Immature natural killer cell (primary cell): ENCODE results near the gene CLDND2. TPM values are rescaled to one million over a fixed set of nuclear protein-coding genes. Genes with fewer than 3 reads are reported as not detected.

ENCODE experiments used
- DNase-seq, 3 donors: peaks; one replicate each; pipeline ENCODE4 v3.0.0; 2022; ENCODE audit warnings: mixed read lengths in 1 of 3
- H3K27ac Mint-ChIP-seq, 6 donors: one replicate each; pipeline ENCODE4 v1.8.0; 2020; ENCODE audit warnings: mixed read lengths in 6 of 6, mild to moderate bottlenecking in 5 of 6, inconsistent platforms in 4 of 6, moderate library complexity in 3 of 6
- H3K27me3 Mint-ChIP-seq, 3 donors: one replicate each; pipeline ENCODE4 v1.8.0; 2020 to 2021; ENCODE audit warnings: low read depth in 3 of 3, mild to moderate bottlenecking in 3 of 3, mixed read lengths in 3 of 3, moderate library complexity in 3 of 3, inconsistent platforms in 1 of 3
- H3K36me3 Mint-ChIP-seq, 3 donors: one replicate each; pipeline ENCODE4 v1.8.0; 2020; ENCODE audit warnings: mixed read lengths in 3 of 3, inconsistent platforms in 2 of 3, mild to moderate bottlenecking in 2 of 3
- H3K4me1 Mint-ChIP-seq, 2 donors: one replicate each; pipeline ENCODE4 v1.8.0; 2020; ENCODE audit warnings: inconsistent platforms in 2 of 2, mild to moderate bottlenecking in 2 of 2, mixed read lengths in 2 of 2, moderate library complexity in 1 of 2
- H3K4me3 Mint-ChIP-seq, 5 donors: one replicate each; pipeline ENCODE4 v1.8.0; 2020; ENCODE audit warnings: mild to moderate bottlenecking in 5 of 5, mixed read lengths in 5 of 5, inconsistent platforms in 3 of 5, moderate library complexity in 3 of 5
- H3K9me3 Mint-ChIP-seq, 6 donors: one replicate each; pipeline ENCODE4 v1.8.0; 2020; ENCODE audit warnings: mild to moderate bottlenecking in 6 of 6, mixed read lengths in 6 of 6, inconsistent platforms in 4 of 6, moderate library complexity in 3 of 6
- polyA plus RNA-seq, 3 donors: library from polyadenylated mRNA; unstranded; fragments of 300-500 nt; fragmentation: Illumina TruSeq; gene quantifications; one replicate each; pipeline ENCODE4 v1.2.3, GENCODE V29; 2021

The CLDND2 gene
- polyA plus RNA-seq, 3 donors from 2014 or later: 0.83 TPM; not detected in 2

DNA sequence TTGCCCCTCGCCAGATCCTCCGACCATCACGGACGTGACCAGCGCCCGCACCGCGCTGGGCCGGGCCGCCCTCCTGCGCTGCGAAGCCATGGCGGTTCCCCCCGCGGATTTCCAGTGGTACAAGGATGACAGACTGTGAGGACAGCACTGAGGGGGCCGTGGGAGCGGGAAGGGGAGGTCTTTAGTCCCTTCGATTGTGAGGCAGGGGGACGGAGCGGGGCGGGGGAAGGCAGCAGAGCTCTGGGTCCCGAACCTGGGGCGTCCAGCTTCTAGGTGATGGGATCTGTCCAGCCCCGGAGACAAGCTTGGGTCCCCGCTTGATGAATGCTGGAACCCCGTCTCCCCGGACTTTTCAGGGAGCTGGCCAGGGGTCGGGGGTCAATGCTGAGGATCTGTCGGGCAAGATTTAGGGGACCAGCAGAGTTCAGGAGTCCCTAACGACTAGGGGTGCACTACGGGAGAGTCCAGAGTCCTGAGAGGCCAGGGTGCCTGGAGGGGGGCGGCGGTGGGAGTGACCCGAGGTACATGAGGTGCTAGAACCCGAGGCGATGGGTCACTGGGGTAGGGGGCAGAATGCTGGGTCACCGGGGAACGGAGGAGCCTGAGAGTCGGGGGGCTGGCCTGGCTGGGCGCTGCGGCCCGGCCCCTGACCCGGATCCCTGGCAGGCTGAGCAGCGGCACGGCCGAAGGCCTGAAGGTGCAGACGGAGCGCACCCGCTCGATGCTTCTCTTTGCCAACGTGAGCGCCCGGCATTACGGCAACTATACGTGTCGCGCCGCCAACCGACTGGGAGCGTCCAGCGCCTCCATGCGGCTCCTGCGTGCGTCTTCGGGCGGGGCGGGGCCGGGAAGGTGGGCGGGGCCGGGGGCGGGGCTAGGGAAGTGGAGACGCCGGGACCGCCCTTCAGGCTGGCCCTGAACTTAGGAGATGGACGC is 41.5 kb downstream of the CLDND2 start:
- Mint-ChIP-seq H3K27me3 (peaks cover 13 to 26% (median 14%) of the 10 kb centered on the region in 3 donors), H3K27ac (peak overlapping the region in 3 of 6 donors; percentile 26 to 77 (median 35)), H3K9me3 (peaks cover 0 to 1% (median 0%) of the 10 kb centered on the region in 6 donors), H3K4me1 (peaks cover 7 to 11% of the 10 kb centered on the region in 2 donors), H3K36me3 (no peaks in the 10 kb centered on the region), H3K4me3 (peak overlapping the region; percentile 66 to 89 (median 83))
- DNase-seq: peak; percentile 55 to 72 (median 69)

DNA sequence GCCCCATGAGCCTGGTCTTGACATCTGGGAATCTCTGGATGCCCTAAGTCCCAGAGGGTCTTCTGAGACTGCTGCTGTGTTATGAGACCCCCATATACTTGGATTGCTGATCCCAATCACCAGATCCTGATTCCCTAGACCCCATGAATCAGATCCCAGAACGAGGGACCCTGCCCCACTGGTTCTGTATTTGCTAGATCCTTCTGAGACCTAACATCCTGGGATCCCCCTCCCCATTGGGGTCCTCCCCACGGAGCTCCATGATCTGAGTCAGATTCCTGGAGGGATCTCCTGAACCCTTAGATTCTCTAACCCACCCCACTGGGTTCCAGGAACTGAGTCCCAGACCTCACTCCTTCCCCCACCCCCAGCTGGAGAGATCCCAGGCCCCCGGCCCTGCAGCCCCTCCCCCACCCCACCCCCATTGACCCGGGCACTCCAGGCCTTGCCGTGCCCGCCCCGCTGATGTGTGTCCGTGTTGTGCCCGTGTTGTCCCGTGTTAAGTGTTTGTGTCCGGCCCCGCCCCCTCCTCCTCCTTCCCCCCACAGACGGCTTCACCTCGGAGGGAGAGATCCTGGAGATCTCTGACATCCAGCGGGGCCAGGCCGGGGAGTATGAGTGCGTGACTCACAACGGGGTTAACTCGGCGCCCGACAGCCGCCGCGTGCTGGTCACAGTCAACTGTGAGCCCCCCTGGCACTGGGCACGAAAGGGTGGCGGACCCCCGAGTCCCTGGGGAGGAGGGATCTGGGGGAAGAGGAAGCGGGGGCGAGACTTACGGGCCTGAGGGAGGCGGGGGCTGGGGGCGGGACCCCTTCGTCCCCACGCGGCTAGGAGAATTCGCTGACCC is 42.4 kb downstream of the CLDND2 start:
- Mint-ChIP-seq H3K4me3 (no peak overlapping the region), H3K4me1 (peaks cover 7 to 11% of the 10 kb centered on the region in 2 donors), H3K27me3 (peaks cover 13 to 25% (median 14%) of the 10 kb centered on the region in 3 donors), H3K36me3 (no peaks in the 10 kb centered on the region), H3K27ac (peak overlapping the region in 1 of 6 donors; percentile 45), H3K9me3 (peaks cover 0 to 1% (median 0%) of the 10 kb centered on the region in 6 donors)
- DNase-seq: no peak

DNA sequence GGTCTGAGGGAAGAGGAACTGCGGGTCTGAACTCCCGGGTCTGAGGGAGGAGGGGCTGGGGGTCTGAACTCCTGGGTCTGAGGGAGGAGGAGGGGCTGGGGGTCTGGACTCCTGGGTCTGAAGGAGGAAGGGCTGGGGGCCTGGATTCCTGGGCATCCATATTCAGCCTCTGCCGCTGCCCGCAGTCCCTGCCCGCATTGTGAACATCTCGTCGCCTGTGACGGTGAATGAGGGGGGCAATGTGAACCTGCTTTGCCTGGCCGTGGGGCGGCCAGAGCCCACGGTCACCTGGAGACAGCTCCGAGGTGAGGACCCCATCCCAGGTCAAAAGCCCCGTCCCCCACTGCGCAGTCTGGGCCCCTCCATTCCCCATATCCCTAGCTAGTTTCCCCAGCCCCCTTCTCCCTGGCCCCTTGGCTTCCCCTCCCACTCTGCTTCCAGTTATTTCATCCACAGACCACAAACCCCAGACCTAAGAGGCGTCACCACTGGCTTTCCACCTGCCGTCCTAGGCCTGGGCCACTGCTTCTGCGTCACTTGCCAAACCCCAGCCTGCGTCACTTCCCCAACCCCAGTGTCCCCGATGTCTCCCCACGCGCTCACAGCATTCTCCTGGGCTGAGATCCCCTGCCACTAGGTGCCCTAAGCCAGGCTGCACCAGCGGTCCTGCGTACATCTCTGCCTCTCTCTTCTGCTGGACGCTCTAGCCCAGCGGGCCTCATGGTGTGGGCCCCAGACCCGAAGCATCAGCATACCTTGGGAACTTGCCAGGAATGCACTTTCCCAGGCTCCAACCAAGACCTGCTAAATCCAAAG is 43.4 kb downstream of the CLDND2 start:
- H3K4me1 Mint-ChIP-seq: peaks cover 7 to 11% of the 10 kb centered on the region in 2 donors
- DNase-seq: peak; percentile 25 to 43 (median 36)
- H3K27ac Mint-ChIP-seq: peak overlapping the region in 3 of 6 donors; percentile 10 to 74 (median 45)
- H3K27me3 Mint-ChIP-seq: peaks cover 13 to 26% (median 14%) of the 10 kb centered on the region in 3 donors
- H3K9me3 Mint-ChIP-seq: peaks cover 0 to 1% (median 0%) of the 10 kb centered on the region in 6 donors
- no peaks in the 10 kb centered on the region for H3K36me3 Mint-ChIP-seq
- peak overlapping the region in 1 of 5 donors; percentile 51 for H3K4me3 Mint-ChIP-seq

DNA sequence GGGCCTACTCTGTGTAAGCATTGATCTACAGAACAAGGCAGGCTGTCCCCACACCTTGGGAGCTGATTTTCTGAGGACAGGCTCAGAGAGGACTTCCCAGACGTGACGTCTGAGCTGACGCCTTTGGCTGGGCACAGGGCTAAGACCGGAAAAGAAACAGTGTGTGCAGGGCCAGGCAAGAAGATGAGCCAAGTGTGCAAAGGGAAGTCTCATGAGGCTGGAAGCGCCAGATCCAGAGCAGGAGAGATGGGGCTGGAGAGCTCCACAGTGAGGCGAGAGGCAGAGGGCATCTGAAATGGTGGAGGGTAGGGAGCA is 44.7 kb downstream of the CLDND2 start:
- H3K4me1 Mint-ChIP-seq: peaks cover 7 to 11% of the 10 kb centered on the region in 2 donors
- H3K9me3 Mint-ChIP-seq: peaks cover 0 to 1% (median 0%) of the 10 kb centered on the region in 6 donors
- peak overlapping the region in 1 of 5 donors; percentile 3 for H3K4me3 Mint-ChIP-seq
- no peak for DNase-seq
- H3K27me3 Mint-ChIP-seq: peaks cover 11 to 17% (median 13%) of the 10 kb centered on the region in 3 donors
- H3K36me3 Mint-ChIP-seq: no peaks in the 10 kb centered on the region
- no peak overlapping the region for H3K27ac Mint-ChIP-seq

DNA sequence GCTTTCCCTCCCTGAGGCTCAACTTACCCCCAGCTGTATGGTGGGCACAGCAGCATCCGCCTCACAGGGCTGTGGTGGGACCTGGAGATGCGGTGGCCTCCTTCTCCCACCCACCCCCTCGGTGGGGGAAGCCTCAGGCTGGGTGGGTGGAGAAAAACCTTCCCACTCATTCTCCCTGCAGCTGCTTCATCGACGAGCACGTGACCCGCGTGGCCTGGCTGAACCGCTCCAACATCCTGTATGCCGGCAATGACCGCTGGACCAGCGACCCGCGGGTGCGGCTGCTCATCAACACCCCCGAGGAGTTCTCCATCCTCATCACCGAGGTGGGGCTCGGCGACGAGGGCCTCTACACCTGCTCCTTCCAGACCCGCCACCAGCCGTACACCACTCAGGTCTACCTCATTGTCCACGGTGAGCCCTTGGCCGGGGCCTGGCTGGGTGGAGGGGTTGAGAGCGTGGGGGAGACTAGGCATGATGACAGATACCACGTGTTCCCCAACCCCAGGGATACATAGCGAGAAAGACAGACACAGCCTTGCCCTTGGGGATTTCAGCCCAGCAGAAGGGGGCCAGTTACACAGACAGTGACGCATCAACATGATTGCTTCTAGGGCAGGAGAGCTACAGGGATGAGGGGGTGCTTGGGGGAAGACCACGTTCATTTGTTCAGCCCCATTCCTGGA is 45.2 kb downstream of the CLDND2 start:
- Mint-ChIP-seq H3K27ac (no peak overlapping the region), H3K27me3 (peaks cover 11 to 22% (median 13%) of the 10 kb centered on the region in 3 donors), H3K36me3 (no peaks in the 10 kb centered on the region), H3K4me1 (peaks cover 7 to 9% of the 10 kb centered on the region in 2 donors), H3K4me3 (no peak overlapping the region), H3K9me3 (peaks cover 0 to 1% (median 0%) of the 10 kb centered on the region in 6 donors)
- DNase-seq: no peak

DNA sequence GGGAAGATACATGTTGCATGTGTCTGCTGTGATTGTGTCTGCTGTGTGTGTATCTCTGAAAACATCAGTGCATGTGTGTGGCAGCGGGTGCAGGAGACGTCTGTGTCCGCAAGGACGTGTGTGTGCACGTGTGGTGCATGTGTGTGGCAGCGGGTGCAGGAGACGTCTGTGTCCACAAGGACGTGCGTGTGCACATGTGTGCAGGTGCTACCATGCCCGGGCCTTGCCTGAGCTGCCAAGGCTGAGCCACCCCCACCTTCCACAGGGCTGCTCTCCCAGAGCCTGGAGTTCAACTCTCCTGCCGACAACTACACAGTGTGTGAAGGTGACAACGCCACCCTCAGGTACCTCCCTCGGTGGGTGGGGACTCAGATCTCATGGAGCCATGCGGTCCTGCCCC is 47.0 kb downstream of the CLDND2 start:
- peaks cover 4 to 13% (median 7%) of the 10 kb centered on the region in 3 donors for H3K27me3 Mint-ChIP-seq

DNA sequence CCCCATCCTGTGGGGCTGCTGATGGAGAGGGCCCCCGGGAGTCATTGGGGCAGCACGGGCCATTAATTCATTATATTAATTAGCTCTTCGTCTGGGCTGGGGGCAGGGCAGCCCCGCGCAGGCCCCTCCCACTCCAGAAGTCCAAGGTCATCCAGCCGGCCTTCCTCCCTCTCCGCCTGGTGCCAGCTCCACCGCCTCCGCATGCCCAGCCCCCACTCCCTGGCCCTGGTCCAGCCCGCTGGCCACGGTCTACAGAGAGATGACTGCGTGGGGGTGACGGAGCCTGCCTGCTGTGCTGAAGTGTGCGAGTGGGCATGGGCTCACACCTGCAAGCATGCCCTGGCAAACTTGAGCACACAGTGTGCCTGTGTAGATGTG is 48.5 kb downstream of the CLDND2 start:
- H3K36me3 Mint-ChIP-seq: no peaks in the 10 kb centered on the region
- H3K27me3 Mint-ChIP-seq: peaks cover 0 to 9% (median 7%) of the 10 kb centered on the region in 3 donors
- no peak overlapping the region for H3K27ac Mint-ChIP-seq
- H3K4me1 Mint-ChIP-seq: no peaks in the 10 kb centered on the region
- DNase-seq: no peak
- H3K9me3 Mint-ChIP-seq: no peaks in the 10 kb centered on the region
- H3K4me3 Mint-ChIP-seq: no peak overlapping the region

More for the DNA sequence above, 47.0 kb downstream of the CLDND2 start:
- Mint-ChIP-seq H3K4me3 (no peak overlapping the region), H3K9me3 (no peaks in the 10 kb centered on the region), H3K4me1 (no peaks in the 10 kb centered on the region), H3K36me3 (no peaks in the 10 kb centered on the region), H3K27ac (peak overlapping the region in 1 of 6 donors; percentile 19)
- no peak for DNase-seq

DNA sequence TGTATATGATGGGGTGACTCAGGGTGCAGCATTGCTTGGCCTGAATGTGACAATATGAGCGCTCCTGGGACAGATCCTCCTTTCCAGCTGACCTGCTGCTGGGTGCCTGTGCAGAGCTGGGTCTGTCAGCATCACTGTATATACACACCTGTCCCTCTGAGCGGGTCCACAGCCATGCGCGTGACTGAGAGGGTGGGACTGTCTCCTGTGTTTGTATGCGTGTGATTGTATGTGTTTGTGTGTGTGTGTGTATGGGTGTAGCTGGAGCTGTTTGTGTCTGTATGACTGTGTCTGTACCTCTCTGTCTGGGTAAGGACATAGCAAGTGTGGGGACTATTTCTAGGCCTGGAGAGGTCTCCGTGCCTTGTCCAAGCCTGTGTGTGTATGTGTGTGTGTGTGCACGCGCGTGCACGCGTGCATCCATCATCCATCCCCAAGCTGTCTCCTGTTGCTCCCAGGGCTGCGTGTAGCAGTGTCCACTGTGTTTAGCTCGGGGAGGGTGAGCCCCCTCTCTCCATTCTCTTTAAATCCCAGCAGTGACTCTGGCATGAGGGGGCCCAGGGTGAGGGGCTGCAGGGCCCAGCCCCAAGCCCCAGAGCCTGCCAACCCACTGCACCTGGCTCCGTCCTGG is 49.0 kb downstream of the CLDND2 start:
- H3K27me3 Mint-ChIP-seq: peaks cover 0 to 9% (median 7%) of the 10 kb centered on the region in 3 donors
- no peak overlapping the region for H3K27ac Mint-ChIP-seq
- H3K4me3 Mint-ChIP-seq: no peak overlapping the region
- H3K9me3 Mint-ChIP-seq: no peaks in the 10 kb centered on the region
- no peaks in the 10 kb centered on the region for H3K36me3 Mint-ChIP-seq
- no peaks in the 10 kb centered on the region for H3K4me1 Mint-ChIP-seq
- DNase-seq: no peak

DNA sequence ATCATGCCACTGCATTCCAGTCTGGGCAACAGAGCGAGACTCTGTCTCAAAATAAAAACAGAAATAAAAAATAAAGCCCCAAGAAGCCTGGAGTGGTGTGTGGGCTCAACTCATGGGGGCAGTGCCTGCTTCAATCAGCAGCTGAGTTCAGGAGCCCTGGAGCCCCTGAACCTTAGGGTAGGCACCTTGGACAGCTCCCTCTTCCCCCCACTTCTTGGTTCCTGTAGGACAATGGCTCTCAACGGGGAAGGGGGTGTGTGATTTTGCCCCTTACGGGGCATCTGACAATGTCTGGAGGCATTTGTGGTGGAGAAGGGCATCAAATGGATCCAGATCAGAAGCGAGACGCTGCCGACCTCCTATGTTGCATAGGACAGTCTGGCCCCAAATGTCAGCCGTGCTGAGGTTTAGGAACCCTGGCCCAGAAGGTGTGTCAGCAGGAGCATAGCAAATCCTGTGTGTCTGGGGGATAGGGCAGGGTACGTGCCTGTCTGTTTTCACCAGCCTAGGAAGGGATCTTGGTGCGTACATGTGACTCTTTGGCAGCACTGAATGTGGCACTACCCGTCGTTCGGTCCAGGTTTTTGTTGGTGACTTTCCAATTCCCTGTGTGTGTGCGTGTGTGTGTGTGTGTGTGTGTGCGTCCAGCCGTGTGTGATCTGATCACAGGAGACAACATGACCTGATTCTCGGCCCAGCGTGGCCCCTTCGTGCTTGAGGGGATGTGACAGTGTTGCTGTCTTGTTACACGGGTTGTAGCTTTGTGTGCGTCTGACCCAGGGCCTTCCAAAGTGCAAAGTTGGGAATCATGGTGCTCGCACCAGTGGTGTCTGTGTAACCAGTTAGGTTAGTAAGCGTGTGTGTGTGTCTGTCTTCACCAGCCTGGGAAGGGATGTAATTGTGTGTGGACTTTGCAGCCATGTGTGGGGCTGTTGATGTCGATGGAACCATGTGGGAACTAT is 49.8 kb downstream of the CLDND2 start:
- Mint-ChIP-seq H3K4me1 (no peaks in the 10 kb centered on the region), H3K27me3 (peaks cover 0 to 9% (median 7%) of the 10 kb centered on the region in 3 donors), H3K9me3 (no peaks in the 10 kb centered on the region), H3K27ac (no peak overlapping the region), H3K36me3 (no peaks in the 10 kb centered on the region), H3K4me3 (no peak overlapping the region)
- DNase-seq: no peak

DNA sequence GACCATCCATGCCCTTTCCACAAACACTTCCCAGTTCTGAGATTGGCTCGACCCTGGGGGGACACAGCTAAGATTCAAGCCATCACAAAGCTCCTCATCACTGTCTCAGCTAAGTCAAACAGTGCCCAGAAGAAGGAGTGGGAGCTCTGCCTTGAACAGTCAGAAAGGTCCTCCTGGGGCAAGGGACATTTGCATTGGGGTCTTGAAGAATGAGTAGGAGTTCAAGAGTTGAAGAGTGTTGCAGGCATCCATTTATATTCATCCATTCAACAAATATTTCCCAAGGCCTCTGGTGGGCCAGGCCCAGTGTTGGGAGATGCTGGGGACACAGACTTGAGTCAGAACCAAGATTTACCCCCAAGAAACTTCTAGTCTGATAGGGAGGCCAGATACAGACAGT is 50.8 kb downstream of the CLDND2 start:
- H3K9me3 Mint-ChIP-seq: peaks cover 0 to 2% (median 0%) of the 10 kb centered on the region in 6 donors

DNA sequence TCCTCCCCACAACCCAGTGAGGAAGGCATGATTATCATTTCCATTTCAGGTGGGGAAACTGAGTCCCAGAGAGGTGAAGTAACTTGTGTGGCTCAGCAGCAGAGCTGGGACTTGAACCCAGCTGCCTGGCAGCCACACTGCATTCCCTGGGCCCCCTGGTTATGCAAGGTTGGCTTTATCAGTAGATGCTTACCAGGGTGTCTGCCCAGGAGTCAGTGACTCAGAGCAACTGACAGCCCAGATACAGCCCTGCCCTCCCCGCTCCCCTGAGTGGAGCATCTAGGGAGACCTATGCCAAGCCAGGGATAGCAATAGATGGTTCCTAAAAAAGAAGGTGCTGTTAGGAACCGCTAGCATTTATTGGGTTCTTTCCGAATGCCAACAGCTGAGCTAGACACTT is 51.4 kb downstream of the CLDND2 start:
- H3K4me3 Mint-ChIP-seq: no peak overlapping the region
- peaks cover 0 to 2% (median 0%) of the 10 kb centered on the region in 6 donors for H3K9me3 Mint-ChIP-seq
- no peak for DNase-seq
- no peak overlapping the region for H3K27ac Mint-ChIP-seq
- peaks cover 0 to 4% (median 0%) of the 10 kb centered on the region in 3 donors for H3K36me3 Mint-ChIP-seq
- H3K27me3 Mint-ChIP-seq: peaks cover 4 to 14% (median 11%) of the 10 kb centered on the region in 3 donors
- H3K4me1 Mint-ChIP-seq: peaks cover 0 to 6% of the 10 kb centered on the region in 2 donors

More for the DNA sequence above, 50.8 kb downstream of the CLDND2 start:
- peaks cover 0 to 5% of the 10 kb centered on the region in 2 donors for H3K4me1 Mint-ChIP-seq
- no peak overlapping the region for H3K4me3 Mint-ChIP-seq
- peaks cover 0 to 4% (median 0%) of the 10 kb centered on the region in 3 donors for H3K36me3 Mint-ChIP-seq
- H3K27ac Mint-ChIP-seq: no peak overlapping the region
- DNase-seq: no peak
- peaks cover 2 to 11% (median 9%) of the 10 kb centered on the region in 3 donors for H3K27me3 Mint-ChIP-seq
